ENCODE data around the gene BACH1.

The BACH1 gene

DNA sequence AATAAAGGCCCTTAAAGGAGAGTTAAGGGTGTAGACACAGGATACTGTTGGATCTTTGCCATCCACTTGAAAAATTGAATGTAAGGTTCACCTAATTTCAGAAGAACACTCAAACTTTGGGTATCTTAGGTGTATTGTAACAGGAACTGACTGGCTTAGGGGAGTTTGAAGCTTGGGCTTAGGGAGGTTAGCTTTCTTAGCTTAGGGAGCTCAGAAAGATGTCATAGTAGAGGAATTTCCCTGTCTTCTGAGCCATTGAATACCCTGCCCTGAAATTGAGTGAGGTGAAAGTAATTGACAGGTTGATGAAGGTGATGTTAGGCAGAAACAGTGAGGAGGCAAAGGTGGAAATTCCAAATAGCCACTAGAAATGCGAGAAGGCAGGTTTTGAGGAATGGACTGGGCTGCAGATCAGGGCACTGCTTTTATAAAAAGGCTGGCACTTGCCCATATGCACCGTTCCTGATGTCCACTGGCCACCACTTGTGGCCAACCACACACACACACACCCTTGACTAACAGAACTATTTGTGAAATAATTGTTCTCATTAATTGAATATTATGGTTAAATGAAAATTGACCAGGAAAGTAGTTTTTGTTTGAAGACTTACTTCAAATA lies 16.5 kb downstream of the BACH1 start:
- DNase-seq (ENCODE audit: low spot score) = no peak

GRCh38 chr21:29316029-29316742 lies 17.5 kb downstream of the BACH1 start:
- DNase-seq (ENCODE audit: low spot score) = no peak

- DNase-seq (ENCODE audit: low spot score) = no peak
These were observed 18.1 kb downstream of the BACH1 start for GRCh38 chr21:29316806-29317205.

GRCh38 chr21:29318354-29318753 lies 19.6 kb downstream of the BACH1 start:
- DNase-seq (ENCODE audit: low spot score) = no peak

DNA sequence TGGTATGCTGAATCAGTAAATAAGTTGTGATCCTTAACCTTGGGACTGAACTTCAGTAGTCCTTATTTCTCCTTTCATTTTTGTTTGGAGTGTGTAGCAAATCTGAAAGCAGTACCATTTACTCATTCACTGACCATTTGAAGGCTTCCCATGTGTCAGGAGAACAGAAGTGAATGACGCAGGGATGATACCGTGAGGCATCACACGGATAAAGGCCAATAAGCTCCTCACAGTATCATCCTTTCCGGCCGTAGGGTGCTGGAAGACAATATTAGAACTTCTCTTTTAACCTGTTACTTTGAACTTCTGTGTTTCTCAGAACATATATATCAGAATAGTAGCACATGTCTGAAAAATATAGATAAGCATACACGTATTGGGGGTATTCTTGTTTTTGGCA lies 21.3 kb downstream of the BACH1 start:
- DNase-seq (ENCODE audit: low spot score) = no peak

GRCh38 chr21:29321217-29321616 lies 22.5 kb downstream of the BACH1 start:
- no peak for DNase-seq (ENCODE audit: low spot score)

DNA sequence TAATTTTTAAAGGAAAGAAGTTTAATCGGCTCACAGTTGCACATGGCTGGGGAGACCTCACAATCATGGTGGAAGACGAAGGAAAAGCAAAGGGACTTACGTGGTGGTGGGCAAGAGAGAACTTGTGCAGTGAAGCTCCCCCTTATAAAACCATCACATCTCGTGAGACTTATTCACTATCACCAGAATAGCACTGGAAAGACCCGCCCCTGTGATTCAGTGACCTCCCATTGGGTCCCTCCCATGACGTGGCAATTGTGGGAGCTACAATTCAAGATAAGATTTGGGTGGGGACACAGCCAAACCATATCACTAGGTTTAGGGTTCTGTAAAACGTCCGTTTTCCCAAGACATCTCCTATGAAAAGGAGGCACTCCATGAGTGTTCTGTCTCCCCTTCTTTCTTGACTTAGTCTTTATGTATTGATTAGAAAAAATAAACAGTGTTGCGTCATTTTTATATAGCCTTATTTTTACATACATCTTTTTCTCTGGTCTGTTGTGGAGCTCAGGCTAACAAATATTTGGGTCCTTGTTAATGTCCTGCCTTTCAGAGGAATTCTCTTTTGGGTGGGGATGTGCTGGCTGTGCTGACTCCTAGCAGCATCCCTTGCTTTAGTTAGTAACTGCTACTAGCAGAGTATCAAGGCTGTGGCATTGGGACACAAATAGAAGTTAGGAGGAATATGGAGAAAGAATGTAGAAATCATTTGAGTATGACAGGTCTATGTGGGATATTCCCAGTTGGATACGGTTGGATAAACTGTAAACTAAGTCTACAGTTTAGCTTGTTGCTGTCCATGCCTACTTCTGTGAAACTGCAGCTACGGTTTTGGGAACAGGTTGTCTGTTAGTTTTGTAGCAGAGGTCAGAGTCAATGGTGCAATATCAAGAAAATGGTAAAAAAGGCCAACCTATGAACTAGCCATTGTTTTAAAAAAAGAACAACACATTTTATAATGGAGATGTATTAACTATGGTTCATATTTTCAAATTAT lies 23.5 kb downstream of the BACH1 start:
- no peak for DNase-seq (ENCODE audit: low spot score)

DNA sequence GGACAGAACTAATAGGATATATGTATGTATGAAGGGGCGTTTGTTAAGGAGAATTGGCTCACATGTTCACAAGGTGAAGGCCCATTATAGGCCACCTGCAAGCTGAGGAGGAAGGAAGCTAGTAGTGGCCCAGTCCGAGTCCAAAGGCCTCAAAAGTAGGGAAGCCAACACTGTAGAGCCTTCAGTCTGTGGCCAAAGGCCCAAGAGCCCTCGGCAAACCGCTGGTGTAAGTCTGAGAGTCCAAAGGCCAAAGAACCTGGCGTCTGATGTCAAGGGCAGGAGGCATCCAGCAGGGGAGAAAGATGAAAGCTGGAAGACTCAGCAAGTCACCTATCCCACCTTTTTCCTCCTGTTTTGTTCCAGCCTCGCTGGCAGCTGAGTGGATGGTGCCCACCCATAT lies 24.5 kb downstream of the BACH1 start:
- no peak for DNase-seq (ENCODE audit: low spot score)

DNA sequence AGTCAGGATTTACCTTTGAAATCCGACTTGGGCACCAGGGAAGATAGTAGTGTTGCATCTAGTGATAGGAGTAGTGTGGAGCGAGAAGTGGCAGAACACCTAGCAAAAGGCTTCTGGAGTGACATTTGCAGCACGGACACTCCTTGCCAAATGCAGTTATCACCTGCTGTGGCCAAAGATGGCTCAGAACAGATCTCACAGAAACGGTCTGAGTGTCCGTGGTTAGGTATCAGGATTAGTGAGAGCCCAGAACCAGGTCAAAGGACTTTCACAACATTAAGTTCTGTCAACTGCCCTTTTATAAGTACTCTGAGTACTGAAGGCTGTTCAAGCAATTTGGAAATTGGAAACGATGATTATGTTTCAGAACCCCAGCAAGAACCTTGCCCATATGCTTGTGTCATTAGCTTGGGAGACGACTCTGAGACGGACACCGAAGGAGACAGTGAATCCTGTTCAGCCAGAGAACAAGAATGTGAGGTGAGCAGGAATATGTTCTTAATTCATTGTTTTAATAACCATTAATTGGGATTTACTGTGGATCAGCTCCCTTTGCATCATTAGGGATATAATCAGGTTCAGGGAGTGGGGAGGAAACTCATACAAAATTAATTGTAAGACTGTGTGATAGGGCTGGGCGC lies 28.3 kb downstream of the BACH1 start:
- no peak for DNase-seq (ENCODE audit: low spot score)

DNA sequence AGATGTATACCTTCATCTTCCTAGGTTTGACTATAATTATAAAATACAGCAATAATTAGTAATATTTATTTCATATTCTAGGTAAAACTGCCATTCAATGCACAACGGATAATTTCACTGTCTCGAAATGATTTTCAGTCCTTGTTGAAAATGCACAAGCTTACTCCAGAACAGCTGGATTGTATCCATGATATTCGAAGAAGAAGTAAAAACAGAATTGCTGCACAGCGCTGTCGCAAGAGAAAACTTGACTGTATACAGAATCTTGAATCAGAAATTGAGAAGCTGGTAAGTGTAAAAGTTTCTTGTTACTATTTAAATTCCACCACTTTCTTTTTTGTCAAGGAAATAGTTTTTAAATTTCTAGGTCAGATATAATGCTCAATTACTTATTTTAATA lies 30.7 kb downstream of the BACH1 start:
- no peak for DNase-seq (ENCODE audit: low spot score)

DNA sequence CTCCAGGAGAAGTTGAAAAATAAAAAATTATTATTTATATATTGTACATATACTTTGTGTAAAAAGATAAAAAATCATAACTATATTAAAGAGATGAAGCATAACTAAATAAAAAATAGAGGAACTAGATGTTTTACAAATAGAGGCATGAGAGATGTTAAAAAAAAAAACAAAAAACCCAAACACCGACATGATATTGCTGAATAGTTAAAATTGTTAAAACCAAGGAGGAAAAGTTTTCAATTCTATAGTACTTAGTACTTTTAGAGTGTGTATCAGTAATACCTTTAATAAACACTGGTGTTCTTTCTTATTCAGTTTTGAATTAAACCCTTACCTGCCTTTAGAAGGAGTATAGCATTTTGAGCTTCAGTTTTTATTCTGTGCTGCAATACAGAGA lies 32.1 kb downstream of the BACH1 start:
- no peak for DNase-seq (ENCODE audit: low spot score)

DNA sequence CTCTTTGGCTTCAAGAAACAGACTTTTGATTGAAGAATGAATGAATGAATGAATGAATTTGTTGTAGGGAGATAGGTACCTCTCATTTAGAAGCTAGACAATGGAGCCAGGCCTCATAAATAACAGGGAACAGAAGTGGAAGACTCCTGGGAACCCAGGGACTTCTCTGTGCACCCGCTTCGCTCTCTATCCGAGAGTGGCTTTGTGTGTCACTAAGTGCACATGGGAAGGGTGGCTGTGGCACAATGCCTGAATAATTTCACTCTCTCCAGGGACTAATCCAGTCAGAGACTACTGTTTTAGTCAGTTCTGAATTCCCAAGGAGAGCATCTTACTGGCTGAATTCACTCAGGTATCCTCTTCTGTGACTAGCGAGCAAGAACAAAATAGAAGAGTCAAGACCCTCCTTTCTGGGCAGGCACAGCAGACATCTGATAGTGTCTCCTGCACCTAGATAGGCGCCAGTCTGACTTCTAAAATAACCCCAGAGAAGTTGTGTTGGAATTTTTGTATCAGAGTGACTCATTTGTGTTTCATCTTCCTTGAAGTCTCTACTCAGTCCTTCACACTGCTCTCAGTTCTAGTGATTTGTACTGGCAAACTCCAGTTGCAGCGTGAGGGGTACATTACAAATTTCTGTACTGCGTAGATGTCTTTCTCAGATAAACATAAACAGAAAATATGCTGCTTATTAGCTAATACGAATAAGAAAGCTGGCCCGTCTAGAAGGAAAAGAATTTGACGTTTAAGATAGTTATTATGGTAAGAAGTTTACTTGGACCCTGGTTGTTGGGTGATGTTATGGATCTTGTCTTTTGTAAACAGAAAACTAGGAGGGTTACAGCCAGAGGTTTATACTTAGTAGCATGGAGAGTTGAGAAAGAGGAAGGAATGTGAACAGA lies 34.0 kb downstream of the BACH1 start:
- no peak for DNase-seq (ENCODE audit: low spot score)

GRCh38 chr21:29333406-29333805 lies 34.7 kb downstream of the BACH1 start:
- no peak for DNase-seq (ENCODE audit: low spot score)

DNA sequence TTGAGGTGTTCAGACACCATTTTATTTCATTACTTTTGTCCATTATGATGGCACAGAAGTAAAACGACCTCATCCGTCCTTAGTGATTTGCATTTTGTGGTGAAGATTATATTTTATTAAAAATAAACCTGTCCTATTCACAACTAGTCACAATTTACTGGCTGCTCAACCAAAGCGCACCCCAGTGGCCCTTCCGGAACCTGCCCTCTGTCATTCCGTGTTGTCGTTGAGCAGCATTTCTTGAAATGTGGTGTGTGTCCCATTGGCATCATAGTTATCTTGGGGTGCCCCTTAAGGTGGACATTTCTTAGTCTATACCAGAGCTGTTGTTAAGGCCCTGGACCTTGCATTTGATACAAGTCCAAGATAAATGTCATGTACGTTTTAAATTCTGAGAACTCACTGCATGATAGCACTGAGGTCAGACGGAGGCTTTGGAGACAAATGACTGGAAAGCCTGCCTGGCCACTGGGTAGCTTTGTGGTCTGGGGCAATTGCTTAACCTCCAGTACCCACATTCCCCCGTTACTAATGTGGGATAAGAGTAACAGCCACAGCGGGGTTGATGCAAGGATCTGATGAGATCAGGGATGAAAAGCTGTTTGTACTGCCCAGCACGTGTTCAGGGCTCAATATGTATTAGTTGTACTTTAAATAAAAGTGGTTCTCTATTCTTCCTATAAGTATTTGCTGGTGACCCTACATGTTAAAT lies 36.2 kb downstream of the BACH1 start:
- no peak for DNase-seq (ENCODE audit: low spot score)

- no peak for DNase-seq (ENCODE audit: low spot score)
These were observed 37.0 kb downstream of the BACH1 start for GRCh38 chr21:29335720-29336119.

GRCh38 chr21:29338256-29338655 lies 39.5 kb downstream of the BACH1 start:
- DNase-seq (ENCODE audit: low spot score) = no peak

- DNase-seq (ENCODE audit: low spot score) = no peak
These were observed 41.5 kb downstream of the BACH1 start for GRCh38 chr21:29340228-29340627.

- DNase-seq (ENCODE audit: low spot score) = no peak
These were observed 43.7 kb downstream of the BACH1 start for GRCh38 chr21:29342363-29342957.

DNA sequence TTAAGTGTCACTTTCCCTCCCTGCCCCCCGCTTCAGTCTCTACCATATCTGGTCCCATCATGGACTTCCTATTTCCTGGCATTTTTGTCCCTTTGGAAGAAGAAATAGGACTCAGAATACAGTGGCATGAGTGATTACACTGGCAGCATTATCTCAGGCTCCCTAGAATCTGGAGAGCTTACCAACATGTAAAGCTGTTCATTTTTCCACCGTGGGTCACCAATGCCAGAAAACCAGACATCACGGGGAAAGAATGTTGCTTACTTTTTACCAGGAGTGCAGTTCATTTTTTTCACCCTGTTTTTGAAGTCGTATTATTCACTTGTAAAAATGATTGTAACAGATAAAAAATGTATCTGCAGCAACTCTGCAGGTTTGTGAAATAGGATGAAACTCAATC lies 44.8 kb downstream of the BACH1 start:
- no peak for DNase-seq (ENCODE audit: low spot score)

- no peak for DNase-seq (ENCODE audit: low spot score)
These were observed 47.6 kb downstream of the BACH1 start for GRCh38 chr21:29346281-29346680.

All from CD4-positive, alpha-beta T cell treated with Interleukin-2 at 100 ng/mL for 4 hours (primary cell).